ELF-1 (cell line): ENCODE data around the gene AK9.
"Not testable (repeated sequence)": the region's sequence is repeated elsewhere in the genome, so short reads cannot be mapped to it uniquely, and the experiment has no call there.

Experiments used
- DNase-seq: peaks from one replicate; pipeline ENCODE4 v3.0.0-alpha.2; 2016; ENCODE audit warnings: low read depth, low spot score

AK9 gene

GRCh38 chr6:109626311-109626710 is 64.7 kb downstream of the AK9 start:
- DNase-seq, result no peak

DNA sequence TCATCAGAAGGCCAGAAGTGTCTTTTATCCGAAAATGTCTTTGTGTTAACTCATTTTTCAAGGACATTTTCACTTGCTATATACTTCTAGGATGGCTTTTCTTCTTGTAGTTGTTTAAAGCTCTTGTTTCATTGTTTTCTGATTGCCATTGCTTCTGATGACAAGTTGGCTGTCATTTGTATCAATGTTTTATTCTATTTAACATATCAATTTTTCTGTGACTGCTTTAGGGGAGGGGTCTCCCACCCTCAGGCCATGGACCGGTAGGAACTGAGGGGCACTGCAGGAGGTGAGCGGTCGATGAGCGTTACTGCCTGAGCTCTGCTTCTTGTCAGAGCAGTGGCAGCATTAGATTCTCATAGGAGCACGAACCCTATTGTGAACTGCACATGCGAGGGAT is 65.8 kb downstream of the AK9 start:
- DNase-seq, result no peak

DNA sequence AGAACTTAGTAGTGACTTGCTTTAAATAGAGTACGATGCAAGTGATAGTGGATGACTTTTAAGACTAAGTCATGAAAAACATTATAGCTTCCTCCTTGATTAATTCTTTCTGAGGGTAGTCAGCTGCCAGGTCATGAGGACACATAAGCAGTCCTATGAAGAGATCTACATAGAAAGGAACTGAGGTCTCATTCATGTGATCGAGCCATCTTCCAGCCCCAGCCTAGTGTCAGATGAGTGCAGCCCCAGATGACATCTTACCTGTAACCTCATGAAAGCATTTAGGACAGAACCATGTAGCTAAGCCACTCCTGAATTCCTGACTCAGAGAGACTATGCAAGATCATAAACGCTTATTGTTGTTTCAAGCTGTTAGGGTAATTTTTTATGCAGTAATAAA is 67.7 kb downstream of the AK9 start:
- DNase-seq, result no peak

DNA sequence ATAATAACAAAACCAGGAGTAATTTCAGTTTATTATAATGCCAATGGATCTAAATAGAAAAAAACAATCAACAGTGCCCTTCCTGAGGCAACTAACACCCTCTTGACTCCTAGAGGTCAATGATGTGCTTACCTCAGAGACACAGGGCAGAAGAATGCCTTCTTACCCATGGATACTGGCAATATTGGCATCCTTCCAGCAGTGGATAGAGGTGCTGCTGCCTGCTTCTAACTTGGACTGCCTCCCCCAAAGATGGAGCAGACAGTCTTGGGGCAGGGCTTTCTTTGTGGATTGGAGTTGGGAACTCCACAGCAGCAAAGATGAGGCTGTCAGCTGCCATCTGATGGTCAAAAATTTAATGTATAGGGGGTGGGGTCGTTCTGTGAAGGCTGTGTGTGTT is 78.7 kb downstream of the AK9 start:
- no peak for DNase-seq

GRCh38 chr6:109611502-109611901 is 79.5 kb downstream of the AK9 start:
- no peak for DNase-seq

- DNase-seq, result no peak
Measured at GRCh38 chr6:109610590-109610989, 80.4 kb downstream of the AK9 start.

- DNase-seq, result no peak
Measured at GRCh38 chr6:109609737-109610136, 81.3 kb downstream of the AK9 start.

GRCh38 chr6:109606359-109606758 is 84.6 kb downstream of the AK9 start:
- DNase-seq, result no peak

DNA sequence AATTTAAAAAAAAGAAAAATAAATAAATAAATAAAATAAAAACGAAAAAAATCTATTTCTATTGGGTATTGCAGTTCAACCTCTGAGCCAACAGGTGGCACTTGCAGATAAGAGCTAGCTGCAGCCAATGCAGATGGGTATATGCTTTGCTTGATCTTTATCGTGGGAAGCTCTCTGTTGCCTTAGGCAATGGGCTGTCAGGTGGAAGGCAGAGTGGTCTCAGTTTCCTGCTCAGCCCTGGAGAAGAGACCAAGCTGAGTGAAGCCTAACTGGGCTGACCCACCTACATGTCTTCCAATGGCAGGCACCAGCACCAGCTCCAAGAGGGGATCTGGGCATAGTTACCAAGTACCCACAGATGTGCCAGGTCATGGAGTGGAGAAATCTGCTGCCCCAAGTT is 95.0 kb downstream of the AK9 start:
- peak; percentile 71 for DNase-seq

GRCh38 chr6:109580519-109580918 is 110.5 kb downstream of the AK9 start:
- DNase-seq, result peak; percentile 12

DNA sequence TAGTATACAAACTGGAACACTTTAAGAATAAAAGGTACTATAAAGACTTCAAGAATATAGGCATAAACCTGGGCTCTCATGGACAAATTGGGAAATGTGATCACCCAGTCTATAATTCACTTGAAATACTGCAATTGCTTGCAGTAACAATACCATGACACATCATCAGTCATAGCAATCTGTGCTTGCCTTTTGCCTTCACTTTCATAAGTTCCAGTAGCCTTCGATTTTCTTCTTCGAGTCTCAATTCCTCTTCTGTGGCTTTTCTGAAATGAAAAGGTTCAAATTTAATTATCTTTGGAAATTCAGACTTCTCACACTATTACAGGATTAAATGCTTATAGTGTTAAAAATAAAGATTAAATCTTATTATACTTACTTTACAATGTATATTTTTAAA is 111.6 kb downstream of the AK9 start:
- no peak for DNase-seq

DNA sequence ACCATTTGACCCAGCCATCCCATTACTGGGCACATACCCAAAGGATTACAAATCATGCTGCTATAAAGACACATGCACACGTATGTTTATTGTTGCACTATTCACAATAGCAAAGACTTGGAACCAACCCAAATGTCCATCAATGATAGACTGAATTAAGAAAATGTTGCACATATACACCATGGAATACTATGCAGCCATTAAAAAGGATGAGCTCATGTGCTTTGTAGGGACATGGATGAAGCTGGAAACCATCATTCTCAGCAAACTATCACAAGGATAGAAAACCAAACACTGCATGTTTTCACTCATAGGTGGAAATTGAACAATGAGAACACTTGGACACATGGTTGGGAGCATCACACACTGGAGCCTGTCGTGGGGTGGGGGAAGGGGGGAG is 121.1 kb downstream of the AK9 start:
- DNase-seq, result not testable (repeated sequence)

GRCh38 chr6:109561844-109562243 is 129.2 kb downstream of the AK9 start:
- no peak for DNase-seq

DNA sequence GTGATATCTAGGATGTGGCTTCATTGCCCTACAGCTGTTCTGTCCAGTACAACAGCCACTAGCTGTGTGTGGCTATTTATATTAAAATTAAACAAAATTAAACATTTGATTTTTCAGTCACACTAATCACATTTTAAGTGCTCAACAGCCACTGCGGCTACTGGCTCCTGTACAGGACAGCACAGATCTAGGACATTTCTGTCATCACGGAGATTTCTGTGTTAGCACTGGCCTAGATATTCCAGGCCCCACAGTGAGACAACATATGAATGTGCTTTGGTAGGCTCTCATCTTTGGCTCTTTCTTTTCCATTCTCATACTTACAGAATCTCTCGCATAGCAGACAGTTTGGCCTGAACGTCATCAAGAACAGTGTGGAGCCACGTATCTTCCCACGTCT is 159.6 kb downstream of the AK9 start:
- DNase-seq, result no peak

GRCh38 chr6:109527989-109528388 is 163.0 kb downstream of the AK9 start:
- DNase-seq, result peak; percentile 7

DNA sequence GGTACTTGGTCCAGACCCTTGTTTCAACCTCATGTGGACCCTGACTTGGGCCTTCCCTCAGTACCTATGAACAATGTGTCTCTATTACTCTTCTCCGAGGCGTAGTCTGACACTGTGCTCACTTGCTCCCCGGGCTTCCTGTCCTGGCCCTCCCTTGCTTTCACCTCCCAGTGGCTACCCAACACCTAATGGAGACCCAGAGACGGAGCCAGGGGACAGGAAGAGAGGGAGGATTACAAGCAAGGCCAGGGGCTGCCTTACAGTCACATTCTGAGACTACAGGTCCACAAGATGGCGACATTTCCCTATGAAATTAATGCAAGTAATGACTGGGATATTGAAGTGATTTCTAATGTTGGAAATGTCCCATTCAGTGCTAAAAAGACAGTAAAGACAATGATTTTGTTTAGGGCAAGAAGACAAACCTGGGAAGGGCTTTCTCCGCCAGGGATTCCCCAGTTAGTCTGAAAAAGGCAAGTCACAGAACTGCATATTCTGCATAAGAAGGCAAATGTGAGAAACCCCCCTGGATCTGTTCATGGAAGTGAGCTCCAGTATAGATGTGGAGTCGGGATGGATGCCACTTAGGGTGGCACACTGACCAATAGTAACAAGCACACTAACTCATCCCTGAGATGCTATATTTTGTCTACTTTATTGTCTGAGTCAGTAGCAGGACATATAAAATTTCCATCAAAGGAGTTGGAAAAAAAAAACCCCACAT is 163.9 kb downstream of the AK9 start:
- DNase-seq, result peak; percentile 63

- DNase-seq, result no peak
Measured at GRCh38 chr6:109524129-109524528, 166.9 kb downstream of the AK9 start.

DNA sequence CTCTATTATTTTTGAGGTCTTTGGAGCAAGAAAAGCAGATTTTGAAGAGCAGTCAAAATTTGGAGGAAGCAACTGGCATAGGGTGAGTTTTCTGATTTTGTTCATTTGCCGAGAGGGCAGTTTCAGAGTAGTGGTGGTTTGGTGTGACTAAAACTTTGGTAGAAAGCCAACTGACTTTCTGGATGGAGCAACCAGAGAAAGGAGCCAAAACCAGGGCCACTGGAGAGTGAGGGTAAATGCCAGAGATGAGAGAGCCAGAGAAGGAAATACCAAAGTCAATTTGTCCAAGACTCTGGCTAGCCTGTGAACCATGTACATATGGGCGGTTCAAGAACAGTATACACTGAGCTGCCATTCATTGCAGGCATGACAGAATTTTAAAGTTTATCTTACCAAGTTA is 167.5 kb downstream of the AK9 start:
- DNase-seq, result no peak

GRCh38 chr6:109521080-109521479 is 169.9 kb downstream of the AK9 start:
- no peak for DNase-seq

DNA sequence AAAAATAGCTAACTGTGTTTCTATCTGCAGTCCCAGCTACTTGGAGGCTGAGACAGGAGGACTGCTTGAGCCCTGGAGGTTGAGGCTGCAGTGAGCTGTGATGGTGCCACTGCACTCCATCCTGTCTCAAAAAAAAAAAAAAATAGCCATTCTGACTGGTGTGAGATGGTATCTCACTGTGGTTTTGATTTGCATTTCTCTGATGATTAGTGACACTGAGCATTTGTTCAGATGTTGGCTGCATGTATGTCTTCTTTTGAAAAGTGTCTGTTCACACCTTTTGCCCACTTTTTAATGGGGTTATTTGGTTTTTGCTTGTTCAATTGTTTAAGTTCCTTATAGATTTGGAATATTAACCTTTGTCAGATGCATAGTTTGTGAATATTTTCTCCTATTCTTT is 171.4 kb downstream of the AK9 start:
- not testable (repeated sequence) for DNase-seq

DNA sequence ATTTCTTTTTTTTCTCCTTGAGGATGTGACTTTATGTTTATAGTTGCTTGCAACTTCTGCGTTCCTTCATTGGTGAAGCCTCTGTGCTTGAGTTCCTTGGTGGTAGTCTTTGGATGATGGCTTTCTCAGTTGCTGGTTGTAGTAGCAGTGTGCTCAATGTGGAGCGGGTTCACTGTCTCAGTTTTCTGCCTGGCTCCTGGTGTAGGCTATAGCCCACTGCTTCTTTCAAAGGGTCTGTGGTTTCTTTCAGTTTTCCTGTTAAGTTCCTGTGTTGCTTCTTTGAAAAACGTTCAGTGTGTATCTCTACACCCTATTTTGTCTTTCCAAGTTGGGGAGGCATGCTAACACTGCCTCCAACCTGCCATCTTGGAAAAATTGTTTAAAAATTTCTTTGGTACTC is 174.1 kb downstream of the AK9 start:
- DNase-seq, result no peak

DNA sequence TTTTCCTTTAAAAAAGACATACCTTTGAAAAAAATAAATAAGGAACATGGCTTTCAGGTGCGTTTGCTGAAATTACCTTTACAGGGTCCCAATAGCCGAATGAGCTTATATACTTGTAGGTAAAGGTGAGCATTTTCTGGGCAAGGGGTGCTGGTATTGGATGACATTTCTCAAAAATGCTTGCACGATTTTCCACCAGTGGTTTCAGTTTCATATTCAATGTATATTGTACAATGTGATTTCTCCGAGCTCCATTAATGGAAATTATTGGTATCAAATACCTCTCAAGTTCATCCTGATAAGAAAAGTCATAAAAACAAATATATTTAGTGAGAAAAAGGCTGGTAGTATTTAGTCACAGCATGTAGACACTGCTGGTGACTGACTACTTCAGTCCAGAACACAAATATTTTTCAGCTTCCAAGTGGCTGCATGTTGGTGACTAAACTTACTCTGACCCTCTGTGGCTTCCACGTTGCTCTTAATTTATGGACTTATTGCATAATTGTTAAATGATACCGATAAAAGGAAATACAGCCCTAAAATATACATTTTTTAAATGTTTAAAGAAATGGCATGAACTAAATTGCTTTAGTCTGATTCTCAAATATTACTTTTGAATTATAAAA is 175.1 kb downstream of the AK9 start:
- DNase-seq, result no peak

- DNase-seq, result no peak
Measured at GRCh38 chr6:109514946-109515345, 176.1 kb downstream of the AK9 start.
